ENCODE results near the gene MERTK. TPM values are rescaled to one million over a fixed set of nuclear protein-coding genes. Genes with fewer than 3 reads are reported as not detected.
"Not testable (repeated sequence)": the region's sequence is repeated elsewhere in the genome, so short reads cannot be mapped to it uniquely, and the experiment has no call there.

Gene MERTK
- 10 to 100 TPM; 19.7 to 23.5 (median 20.6) TPM for polyA plus RNA-seq (ENCODE audit: insufficient read length in 4 of 4)

DNA sequence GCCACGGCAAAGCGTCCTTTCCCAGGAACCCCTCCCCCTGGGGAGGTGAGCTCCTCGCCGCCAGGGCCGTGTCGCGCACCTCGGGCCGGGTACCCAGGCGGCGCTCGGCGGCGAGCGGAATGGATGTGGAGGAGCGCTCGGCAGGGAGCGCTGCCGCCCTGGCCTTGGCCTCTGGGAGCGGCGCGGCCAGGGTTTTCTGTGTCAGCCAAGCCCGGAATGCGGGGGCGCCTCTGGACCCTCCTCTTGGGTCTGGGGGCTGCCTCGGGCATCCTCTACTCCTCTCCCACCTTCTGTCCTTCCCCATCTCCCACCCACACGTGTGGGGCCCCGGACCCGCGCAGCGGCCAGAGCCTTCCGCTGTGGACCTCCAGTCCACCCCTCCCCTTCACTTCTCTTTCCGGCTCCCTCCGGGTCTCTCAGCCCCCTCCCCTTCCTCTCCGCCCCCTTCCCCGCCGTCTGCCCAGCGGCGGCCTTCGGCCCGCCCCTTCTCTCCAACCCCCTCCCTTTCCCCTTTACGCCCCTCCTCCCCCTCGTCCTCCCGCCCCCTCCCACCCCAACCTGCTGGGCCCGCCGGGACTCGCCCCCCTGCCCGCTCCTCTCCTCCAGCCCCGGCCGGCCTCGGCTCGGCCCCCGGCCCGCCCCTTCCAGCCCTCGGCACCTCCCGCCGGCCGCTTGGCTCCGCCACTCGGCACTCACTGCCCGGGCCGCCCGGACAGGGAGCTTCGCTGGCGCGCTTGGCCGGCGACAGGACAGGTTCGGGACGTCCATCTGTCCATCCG, at the start of gene MERTK:
TSS of gene MERTK (plus strand) at position 684 of the 779 bp plus-strand sequence. CDS start 129 bp downstream, outside the sequence.
- peak; percentile 76 to 89 (median 83) for DNase-seq (ENCODE audit: low read depth in 4 of 4, low spot score in 2 of 4)

- not testable (repeated sequence) for DNase-seq (ENCODE audit: low read depth in 4 of 4, low spot score in 2 of 4)
Observed at GRCh38 chr2:111850646-111851045, 47.8 kb upstream of the MERTK start.

GRCh38 chr2:111852544-111852943, 45.9 kb upstream of the MERTK start:
- DNase-seq (ENCODE audit: low read depth in 4 of 4, low spot score in 2 of 4), result not testable (repeated sequence)

DNA sequence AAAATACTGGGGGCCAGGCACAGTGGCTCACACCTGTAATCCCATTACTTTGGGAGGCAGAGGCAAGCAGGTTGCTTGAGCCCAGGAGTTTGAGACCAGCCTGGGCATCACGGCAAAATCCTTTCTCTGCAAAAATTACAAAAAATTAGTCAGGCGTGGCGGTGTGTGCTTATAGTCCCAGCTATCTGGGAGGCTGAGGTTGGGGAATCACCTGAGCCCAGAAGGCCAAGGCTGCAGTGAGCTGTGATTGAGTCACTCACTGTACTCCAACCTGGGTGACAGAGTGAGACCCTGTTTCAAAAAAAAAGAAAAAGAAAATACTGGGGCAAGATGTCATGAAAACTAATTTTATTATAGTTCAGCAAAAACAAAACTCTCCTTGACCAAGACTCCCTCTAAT, 38.4 kb upstream of the MERTK start:
- not testable (repeated sequence) for DNase-seq (ENCODE audit: low read depth in 4 of 4, low spot score in 2 of 4)

DNA sequence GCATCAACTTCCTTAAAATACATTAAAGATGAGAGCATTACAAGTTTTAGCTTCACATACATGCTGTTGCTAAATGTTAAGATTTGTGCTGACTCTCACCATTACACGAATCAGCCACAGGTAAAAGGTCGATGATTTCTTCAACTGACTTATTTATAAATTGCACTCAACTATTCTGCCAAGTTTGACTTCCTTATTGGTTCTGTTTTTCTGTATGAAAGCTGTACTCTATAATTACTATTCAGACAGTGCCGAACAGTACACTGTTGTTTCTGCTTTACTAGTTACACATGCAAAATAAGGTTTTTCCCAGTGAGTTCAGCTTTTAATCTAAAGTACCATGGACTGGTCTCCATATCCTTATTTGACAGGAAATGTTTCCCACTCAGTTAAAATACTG, 33.3 kb upstream of the MERTK start:
- not testable (repeated sequence) for DNase-seq (ENCODE audit: low read depth in 4 of 4, low spot score in 2 of 4)

DNA sequence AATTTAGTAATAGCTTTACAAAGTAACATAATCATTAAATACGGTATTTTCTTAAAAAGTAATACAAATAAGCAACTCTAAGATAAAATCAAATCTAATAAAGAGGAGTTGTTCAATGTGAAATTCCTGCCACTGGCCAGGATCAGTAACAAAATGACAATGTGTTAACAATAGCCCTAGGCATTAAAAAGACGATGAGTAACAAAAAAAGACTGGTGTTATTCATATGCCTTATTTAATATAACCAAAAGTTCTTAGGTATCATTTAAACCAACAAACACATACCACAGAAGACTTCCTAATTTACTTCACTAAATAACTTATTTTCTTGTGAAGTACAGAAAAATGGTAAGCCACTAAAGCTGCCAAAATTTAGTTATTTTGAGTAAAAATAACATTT, 25.6 kb upstream of the MERTK start:
- not testable (repeated sequence) for DNase-seq (ENCODE audit: low read depth in 4 of 4, low spot score in 2 of 4)

- peak in 2 of 4 donors; percentile 78 to 79 for DNase-seq (ENCODE audit: low read depth in 4 of 4, low spot score in 2 of 4)
Observed at GRCh38 chr2:111883661-111884591, 14.5 kb upstream of the MERTK start, which contains the start of gene ANAPC1. Gene ANAPC1, minus strand, starts transcription at chr2:111884193. Its CDS starts 3,368 bp downstream, at chr2:111880825.

GRCh38 chr2:111884592-111884964, 13.8 kb upstream of the MERTK start:
- DNase-seq (ENCODE audit: low read depth in 4 of 4, low spot score in 2 of 4), result no peak

- no peak for DNase-seq (ENCODE audit: low read depth in 4 of 4, low spot score in 2 of 4)
Observed at GRCh38 chr2:111896024-111896423, 2.4 kb upstream of the MERTK start.

DNA sequence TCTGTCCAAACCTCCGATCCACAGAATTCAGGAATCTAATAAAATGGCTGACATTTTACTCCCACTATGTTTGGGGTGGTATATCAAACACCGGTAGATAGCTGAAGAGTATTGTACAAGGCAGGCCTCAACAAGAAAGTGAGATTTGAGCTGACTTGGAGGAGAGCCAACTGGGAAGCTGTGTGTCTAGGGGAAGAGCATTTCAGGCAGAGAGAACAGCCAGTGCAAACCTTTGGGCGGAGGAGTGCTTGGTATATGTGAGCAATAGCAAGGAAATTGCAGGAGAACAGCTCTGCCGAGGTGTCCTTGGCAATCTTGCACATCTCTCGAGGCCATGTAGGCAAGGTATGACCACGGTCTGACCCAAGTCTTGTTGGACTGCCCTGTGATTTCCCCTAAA, 1.8 kb upstream of the MERTK start:
- no peak for DNase-seq (ENCODE audit: low read depth in 4 of 4, low spot score in 2 of 4)

GRCh38 chr2:111897630-111897923, 830 bp upstream of the MERTK start:
- DNase-seq (ENCODE audit: low read depth in 4 of 4, low spot score in 2 of 4), result no peak

- DNase-seq (ENCODE audit: low read depth in 4 of 4, low spot score in 2 of 4), result no peak
Observed at GRCh38 chr2:111898703-111899514, 502 bp downstream of the MERTK start.

DNA sequence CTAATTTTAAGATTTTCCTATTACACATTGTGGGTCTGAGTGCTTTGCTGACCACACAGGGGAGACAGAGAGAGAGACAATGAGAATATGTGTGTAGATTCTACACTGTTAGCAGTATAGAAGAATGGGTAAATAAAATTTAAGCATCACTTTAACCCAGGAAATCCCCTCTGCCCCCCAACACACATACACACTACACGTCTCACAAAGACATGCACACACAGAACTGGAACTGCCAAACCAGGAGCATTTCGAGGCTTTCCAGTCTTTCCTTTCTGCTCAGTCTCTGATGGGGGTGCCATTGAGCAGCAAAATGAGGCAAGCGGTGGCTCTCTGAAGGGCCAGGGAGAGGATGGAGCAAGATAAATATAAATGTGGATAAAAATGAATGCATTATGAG, 2.5 kb downstream of the MERTK start:
- no peak for DNase-seq (ENCODE audit: low read depth in 4 of 4, low spot score in 2 of 4)

DNA sequence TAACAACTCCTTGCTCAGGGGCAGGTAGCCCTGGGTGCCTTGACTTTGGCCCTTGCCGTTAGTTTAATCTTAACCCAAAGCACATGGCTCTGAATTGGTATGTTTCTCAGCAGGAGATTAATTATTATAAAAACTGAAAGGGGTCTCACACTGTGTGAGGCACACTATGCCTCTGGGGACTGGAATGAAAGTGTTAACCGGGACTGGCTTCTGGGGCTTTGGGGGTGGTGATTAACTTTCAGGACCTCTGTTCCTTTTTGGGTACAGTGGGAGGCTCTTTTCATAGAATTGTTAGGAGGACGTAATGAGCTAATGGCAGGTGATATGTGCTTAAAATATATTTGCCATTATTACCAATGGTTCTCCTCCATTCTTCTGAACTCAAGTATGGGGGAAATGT, 5.1 kb downstream of the MERTK start:
- no peak for DNase-seq (ENCODE audit: low read depth in 4 of 4, low spot score in 2 of 4)

DNA sequence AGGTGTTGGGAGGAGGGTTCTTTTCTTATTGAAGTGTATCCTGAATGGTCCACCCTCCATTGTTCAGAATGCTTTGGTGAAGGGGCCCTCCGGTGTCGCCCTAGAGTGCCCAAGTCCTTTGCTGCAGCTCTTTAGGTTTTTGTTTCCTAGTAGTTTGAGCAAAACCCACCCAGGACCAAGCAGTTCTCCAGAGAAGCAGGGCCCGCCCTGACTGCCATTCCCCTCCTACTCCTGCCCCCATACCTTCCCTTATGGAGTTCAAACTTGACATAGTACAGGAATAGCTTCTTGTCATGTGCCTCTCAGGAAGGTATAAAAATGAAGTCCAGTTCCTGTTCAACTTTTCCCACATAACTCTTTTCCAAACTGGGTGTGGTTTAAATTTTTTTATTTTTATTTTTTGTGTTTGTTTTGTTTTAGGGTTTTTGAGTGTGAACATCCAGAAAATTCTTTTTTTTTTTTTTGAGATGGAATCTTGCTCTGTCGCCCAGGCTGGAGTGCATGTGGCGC, 5.6 kb downstream of the MERTK start:
- DNase-seq (ENCODE audit: low read depth in 4 of 4, low spot score in 2 of 4), result no peak

- DNase-seq (ENCODE audit: low read depth in 4 of 4, low spot score in 2 of 4), result no peak
Observed at GRCh38 chr2:111904726-111905474, 6.5 kb downstream of the MERTK start.

GRCh38 chr2:111905475-111905869, 7.1 kb downstream of the MERTK start:
- not testable (repeated sequence) for DNase-seq (ENCODE audit: low read depth in 4 of 4, low spot score in 2 of 4)

- DNase-seq (ENCODE audit: low read depth in 4 of 4, low spot score in 2 of 4), result no peak
Observed at GRCh38 chr2:111905990-111906735, 7.8 kb downstream of the MERTK start.

GRCh38 chr2:111908578-111908977, 10.2 kb downstream of the MERTK start:
- DNase-seq (ENCODE audit: low read depth in 4 of 4, low spot score in 2 of 4), result no peak

All from left renal cortex interstitium (tissue), 4 donors.